Lung (tissue), 12 donors: Measurements from ENCODE around the gene CMIP. TPM values are rescaled to one million over a fixed set of nuclear protein-coding genes. Genes with fewer than 3 reads are reported as not detected.
A peak's percentile ranks its signal among the peaks of the same experiment; 100 is the strongest.

Source experiments
- ATAC-seq: fragments of 200-7000 bp; cut with Tn5 transposase; one replicate; pipeline ENCODE4 v1.9.1; 2020; ENCODE audit warnings: moderate number of reproducible peaks; ENCODE audit not compliant: insufficient read depth, low FRiP score
- DNase-seq, 3 donors: peaks; one replicate each; pipeline ENCODE4 v3.0.0-alpha.2; 2013 to 2017
- H3K27ac ChIP-seq, 2 donors: one replicate each; pipeline ENCODE4 v1.5.1; 2013; ENCODE audit warnings: mild to moderate bottlenecking in 2 of 2, moderate library complexity in 2 of 2, control low read depth in 1 of 2, inconsistent platforms in 1 of 2, low read depth in 1 of 2, low read length in 1 of 2
- H3K27me3 ChIP-seq, 3 donors: one replicate each; pipeline ENCODE4 v1.5.1; 2013; ENCODE audit warnings: low read length in 2 of 3; ENCODE audit not compliant: control insufficient read depth in 3 of 3, insufficient read depth in 3 of 3
- H3K36me3 ChIP-seq, 4 donors: one replicate each; pipeline ENCODE4 v1.5.1; 2013; ENCODE audit warnings: low read length in 4 of 4, mild to moderate bottlenecking in 1 of 4, moderate library complexity in 1 of 4; ENCODE audit not compliant: control insufficient read depth in 4 of 4, insufficient read depth in 4 of 4
- H3K4me1 ChIP-seq, 5 donors: one replicate each; pipeline ENCODE4 v1.5.1; 2013; ENCODE audit warnings: low read length in 5 of 5, mild to moderate bottlenecking in 2 of 5, moderate library complexity in 1 of 5; ENCODE audit not compliant: control insufficient read depth in 5 of 5, insufficient read depth in 5 of 5
- H3K4me3 ChIP-seq: one replicate; pipeline ENCODE4 v1.5.1; 2013; ENCODE audit warnings: mild to moderate bottlenecking, control low read depth, moderate library complexity
- H3K9ac ChIP-seq, 2 donors: one replicate each; pipeline ENCODE4 v1.5.1; 2013; ENCODE audit warnings: low read length in 2 of 2, control low read depth in 1 of 2; ENCODE audit not compliant: insufficient read depth in 1 of 2
- H3K9me3 ChIP-seq, 4 donors: one replicate each; pipeline ENCODE4 v1.5.1; 2013; ENCODE audit warnings: low read length in 3 of 4, mild to moderate bottlenecking in 1 of 4, moderate library complexity in 1 of 4; ENCODE audit not compliant: control insufficient read depth in 4 of 4, insufficient read depth in 3 of 4
- WGBS, 2 donors: extraction: QIAGEN DNeasy Blood & Tissue Kit; methylation state at CpG; one replicate each; pipeline ENCODE4 v1.1.7; 2013; 5-methylcytosine and 5-hydroxymethylcytosine counted together
- polyA plus RNA-seq, 2 donors: library from polyadenylated mRNA; stranded (reverse); fragments of 200-250 nt; gene quantifications; one replicate each; pipeline ENCODE4 v1.2.1, GENCODE V29; 2013
- total RNA-seq, 2 donors: library from RNA; depleted of rRNA in 1 of 2; stranded (reverse); fragments of >200 nt in 1 of 2; gene quantifications; one replicate each; pipeline ENCODE4 v1.2.1, GENCODE V29; 2014 to 2021
- TF ChIP-seq, protein P1 (sequence below): IDR thresholded peaks from 2 replicates; pipeline ENCODE4 v1.5.1; 2012; ENCODE audit warnings: mild to moderate bottlenecking; ENCODE audit errors: control extremely low read depth, extremely low read depth
- donor health status: control.
- donor health status: control.
- donor health status: Bipolar disorder and iron deficiency.
- donor health status: healthy.
- donor health status: DM: yes; HTN: yes; CAD: no.

The CMIP gene
- total and polyA plus RNA-seq, 4 donors = 11.8 to 80.5 (median 48.6) TPM

GRCh38 chr16:81486540-81487061 lies 42.0 kb downstream of the CMIP start:
- Histone ChIP-seq H3K27me3 (no peaks in the 10 kb centered on the region), H3K36me3 (no peaks in the 10 kb centered on the region), H3K4me3 (no peak overlapping the region), H3K4me1 (peaks cover 0 to 58% (median 13%) of the 10 kb centered on the region in 5 donors), H3K27ac (no peak overlapping the region), H3K9ac (no peak overlapping the region), H3K9me3 (peaks cover 0 to 2% (median 0%) of the 10 kb centered on the region in 4 donors)
- ATAC-seq (peak; percentile 19), DNase-seq (peak; percentile 64 to 80 (median 79))
- TF ChIP-seq, protein P1, sequence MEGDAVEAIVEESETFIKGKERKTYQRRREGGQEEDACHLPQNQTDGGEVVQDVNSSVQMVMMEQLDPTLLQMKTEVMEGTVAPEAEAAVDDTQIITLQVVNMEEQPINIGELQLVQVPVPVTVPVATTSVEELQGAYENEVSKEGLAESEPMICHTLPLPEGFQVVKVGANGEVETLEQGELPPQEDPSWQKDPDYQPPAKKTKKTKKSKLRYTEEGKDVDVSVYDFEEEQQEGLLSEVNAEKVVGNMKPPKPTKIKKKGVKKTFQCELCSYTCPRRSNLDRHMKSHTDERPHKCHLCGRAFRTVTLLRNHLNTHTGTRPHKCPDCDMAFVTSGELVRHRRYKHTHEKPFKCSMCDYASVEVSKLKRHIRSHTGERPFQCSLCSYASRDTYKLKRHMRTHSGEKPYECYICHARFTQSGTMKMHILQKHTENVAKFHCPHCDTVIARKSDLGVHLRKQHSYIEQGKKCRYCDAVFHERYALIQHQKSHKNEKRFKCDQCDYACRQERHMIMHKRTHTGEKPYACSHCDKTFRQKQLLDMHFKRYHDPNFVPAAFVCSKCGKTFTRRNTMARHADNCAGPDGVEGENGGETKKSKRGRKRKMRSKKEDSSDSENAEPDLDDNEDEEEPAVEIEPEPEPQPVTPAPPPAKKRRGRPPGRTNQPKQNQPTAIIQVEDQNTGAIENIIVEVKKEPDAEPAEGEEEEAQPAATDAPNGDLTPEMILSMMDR = no peak
- WGBS, 2 donors = 69 to 87% methylated on average over 22 of the region's 22 CpGs

DNA sequence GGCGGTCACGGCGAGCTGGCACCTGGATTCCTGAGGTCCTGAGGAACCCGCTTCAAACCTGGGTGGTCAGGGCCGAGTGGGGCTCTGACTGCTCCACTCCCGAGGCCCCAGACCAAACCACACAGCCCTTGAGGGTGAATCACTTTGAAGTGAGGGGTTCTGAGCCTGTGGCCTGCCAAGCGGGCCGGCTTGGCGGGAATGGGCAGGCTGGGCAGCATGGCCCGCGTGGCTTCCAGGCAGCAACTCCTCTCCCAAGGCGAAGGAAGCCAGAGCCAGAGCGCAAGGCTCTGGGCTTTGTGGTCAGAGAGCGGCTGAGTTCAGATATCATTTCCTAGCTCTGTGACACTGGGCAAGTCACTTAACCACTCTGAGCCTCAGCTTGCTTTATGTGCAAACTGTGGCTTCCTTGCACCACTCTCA lies 42.7 kb downstream of the CMIP start:
- no peaks in the 10 kb centered on the region for H3K36me3 ChIP-seq
- TF ChIP-seq, protein P1 = no peak
- no peak for ATAC-seq
- WGBS, 2 donors = 83 to 89% methylated on average over 14 of the region's 14 CpGs
- H3K27ac ChIP-seq = peak overlapping the region in 1 of 2 donors; percentile 27
- no peak overlapping the region for H3K9ac ChIP-seq
- no peak overlapping the region for H3K4me3 ChIP-seq
- H3K27me3 ChIP-seq = no peaks in the 10 kb centered on the region
- peaks cover 0 to 57% (median 19%) of the 10 kb centered on the region in 5 donors for H3K4me1 ChIP-seq
- peak in 1 of 3 donors; percentile 15 for DNase-seq
- H3K9me3 ChIP-seq = peaks cover 0 to 2% (median 0%) of the 10 kb centered on the region in 4 donors

DNA sequence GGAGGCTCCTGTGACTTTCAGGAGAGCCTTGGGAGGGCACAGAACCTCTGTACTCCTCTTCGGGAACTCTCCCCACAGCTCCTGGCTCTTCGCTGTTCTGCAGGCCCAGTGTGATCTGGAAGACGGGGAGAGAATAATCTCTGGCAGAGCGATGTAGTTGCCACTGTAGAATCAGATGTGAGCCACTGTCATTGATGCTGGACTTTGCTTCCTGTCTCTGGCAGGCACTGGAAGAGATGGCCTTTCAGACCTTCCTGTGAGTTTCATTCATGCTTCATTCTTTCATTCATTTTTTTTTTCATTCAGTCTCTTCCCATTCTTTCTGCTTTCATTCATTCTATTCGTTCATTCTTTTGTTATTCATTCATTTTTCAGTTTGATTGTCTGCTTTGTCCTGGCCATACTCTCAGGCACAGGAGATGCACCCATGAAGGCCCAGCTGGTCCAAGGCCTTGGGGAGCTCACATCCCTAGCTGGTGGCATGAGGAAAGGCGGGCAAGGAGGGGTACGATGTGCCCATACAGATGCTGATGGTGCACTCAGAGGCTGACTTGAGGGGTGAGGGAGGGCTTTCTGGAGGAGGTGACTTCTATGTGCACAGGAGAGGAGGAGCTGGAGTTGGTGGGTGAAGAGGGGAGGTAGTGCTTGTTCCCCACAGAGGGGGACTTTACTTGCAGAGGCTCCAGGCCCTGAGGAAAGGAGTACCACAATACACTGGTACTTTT lies 44.2 kb downstream of the CMIP start:
- peak overlapping the region in 1 of 2 donors; percentile 33 for H3K27ac ChIP-seq
- 86 to 89% methylated on average over 7 of the region's 7 CpGs for WGBS, 2 donors
- peaks cover 0 to 2% (median 0%) of the 10 kb centered on the region in 4 donors for H3K9me3 ChIP-seq
- TF ChIP-seq, protein P1 = no peak
- H3K4me3 ChIP-seq = no peak overlapping the region
- ATAC-seq (no peak), DNase-seq (no peak)
- H3K36me3 ChIP-seq = no peaks in the 10 kb centered on the region
- H3K9ac ChIP-seq = no peak overlapping the region
- no peaks in the 10 kb centered on the region for H3K27me3 ChIP-seq
- peaks cover 0 to 59% (median 17%) of the 10 kb centered on the region in 5 donors for H3K4me1 ChIP-seq
